Inflammatory macrophage (primary cell): Measurements from ENCODE around the gene PARD3.

Experiments
- DNase-seq, 2 donors: peaks; one replicate each; pipeline ENCODE4 v3.0.0-alpha.2; 2020 to 2022

PARD3 gene

DNA sequence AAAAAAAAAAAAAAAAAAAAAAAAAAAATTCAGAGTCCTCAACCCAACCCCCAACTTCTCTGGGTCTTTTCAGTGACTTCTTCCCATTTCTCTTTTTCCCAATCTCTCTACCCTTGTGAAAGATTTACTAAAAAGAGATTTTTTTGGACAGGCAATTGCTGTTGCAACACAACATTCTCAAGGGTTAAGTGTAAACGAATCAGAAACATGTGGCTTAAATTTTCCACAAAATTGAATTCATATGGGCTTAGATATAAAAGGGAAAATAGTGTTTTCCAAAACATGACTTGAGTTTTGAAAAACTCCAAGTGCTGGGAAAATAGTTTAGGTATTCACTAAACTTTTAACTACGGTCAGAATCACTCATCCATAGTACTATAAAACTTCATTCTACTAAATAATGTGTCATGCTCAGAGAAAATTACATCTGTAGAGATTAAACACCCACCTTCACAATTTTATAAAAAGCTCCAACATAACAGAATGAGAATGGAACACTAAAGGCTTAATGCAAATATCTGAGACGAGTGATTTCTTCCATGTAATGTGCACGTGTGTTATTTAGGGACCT is 643.1 kb downstream of the PARD3 start:
- DNase-seq = peak in 1 of 2 donors; percentile 3

DNA sequence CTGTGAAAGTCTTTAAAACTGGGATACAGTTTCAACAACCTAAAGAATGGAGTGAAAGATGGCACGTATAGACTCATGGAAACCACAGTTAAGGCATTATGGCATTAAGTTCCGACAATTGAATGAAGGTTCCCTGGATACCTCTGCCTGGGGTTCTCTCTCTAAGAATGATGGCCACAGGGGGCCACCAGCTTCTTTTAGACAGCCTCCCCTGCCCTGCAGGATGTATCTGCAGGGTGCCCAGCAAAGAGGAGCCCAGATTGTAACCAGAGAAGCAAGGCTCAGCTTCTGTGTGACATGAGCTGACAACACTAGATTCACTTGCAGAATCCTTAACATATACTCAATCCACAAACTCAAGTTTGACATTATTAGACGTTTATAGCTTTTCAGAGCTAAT is 645.4 kb downstream of the PARD3 start:
- no peak for DNase-seq

DNA sequence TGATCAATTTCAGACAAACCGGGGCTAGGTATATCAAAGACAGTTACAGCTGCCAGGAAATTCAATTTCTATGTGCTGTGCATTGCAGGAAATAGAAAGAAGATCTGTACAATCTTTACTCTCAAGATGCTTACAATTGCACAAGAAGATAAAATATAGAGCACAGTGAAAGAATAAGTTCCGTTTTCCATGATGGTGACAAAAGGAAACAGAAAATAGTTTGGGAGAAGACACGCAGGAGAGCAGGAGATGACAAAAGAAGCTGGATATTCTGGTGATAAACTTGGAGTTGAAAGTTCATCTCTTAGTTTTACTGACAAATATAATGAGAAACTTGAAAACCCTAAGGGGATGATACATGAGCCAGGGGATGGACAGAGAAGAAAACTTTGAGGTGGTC is 646.0 kb downstream of the PARD3 start:
- no peak for DNase-seq

DNA sequence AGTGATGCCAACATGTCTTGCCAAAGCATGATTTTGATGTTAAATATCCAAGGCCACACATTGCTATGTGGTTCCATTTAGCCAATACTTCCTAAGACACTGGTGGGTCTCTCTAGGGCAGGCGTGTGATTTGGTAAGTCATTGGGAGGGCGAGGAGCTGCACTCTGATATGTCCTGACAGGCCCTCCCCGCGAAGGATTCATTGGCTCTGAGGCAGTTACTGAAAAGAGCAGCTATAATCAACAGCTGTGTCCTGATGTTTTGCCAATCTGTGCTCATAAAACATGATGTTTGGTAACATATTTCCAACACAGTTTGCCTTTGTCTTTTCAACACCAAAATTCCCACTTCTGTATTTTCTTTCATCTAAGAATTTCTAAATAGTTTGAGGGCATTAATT is 646.7 kb downstream of the PARD3 start:
- DNase-seq = no peak

DNA sequence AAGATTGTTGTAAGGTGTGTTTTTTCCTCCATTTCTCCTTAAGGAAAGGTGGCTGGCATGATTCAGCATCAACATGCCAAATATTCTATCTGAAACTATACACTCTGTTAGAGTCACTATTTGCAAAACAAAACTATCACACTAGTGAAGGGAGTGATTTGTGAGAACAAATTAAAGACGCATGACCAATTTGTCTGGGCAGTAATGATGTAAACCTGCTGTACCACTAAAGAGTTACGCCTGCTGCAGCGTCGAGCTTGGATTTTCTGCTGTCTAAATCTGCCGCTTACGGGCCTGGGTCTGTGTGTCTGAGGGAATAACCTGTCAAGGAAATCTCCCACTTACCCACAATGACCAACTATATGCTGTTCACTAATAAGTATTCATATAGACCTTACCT is 648.3 kb downstream of the PARD3 start:
- DNase-seq = no peak

DNA sequence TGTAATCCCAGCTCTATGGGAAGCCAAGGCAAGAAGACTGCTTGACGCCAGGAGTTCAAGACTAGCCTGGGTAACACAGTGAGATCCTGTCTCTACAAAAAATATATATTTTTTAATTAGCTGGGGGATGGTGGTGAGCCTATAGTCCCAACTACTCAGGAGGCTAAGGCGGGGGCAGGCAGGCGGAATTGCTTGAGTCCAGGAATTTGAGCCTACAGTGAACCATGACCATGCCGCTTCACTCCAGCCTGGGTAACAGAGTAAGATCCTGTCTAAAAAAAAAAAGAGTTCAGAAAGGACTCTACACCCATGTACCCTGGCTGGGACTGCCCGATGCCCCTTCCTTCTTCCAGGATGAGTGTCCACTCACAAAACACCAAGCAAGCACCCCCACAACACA is 648.7 kb downstream of the PARD3 start:
- no peak for DNase-seq

DNA sequence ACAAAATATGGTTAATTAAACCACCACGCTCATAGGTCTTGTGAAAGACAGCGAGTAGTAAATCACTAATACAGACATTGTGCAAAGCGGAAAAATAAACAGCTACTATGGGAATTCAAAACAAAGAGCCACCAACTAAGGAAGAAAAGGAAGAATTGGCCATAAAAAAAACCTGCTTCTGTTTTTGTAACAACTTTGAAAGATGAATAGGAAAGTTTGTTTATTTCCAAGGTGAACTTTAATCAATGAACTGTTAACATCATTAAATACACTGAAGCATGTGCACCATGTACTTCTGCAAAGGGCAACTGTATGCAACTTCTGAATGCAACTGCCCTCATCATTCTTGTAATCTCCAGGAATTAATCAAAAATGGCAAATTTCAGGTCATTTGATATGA is 651.1 kb downstream of the PARD3 start:
- DNase-seq = no peak

DNA sequence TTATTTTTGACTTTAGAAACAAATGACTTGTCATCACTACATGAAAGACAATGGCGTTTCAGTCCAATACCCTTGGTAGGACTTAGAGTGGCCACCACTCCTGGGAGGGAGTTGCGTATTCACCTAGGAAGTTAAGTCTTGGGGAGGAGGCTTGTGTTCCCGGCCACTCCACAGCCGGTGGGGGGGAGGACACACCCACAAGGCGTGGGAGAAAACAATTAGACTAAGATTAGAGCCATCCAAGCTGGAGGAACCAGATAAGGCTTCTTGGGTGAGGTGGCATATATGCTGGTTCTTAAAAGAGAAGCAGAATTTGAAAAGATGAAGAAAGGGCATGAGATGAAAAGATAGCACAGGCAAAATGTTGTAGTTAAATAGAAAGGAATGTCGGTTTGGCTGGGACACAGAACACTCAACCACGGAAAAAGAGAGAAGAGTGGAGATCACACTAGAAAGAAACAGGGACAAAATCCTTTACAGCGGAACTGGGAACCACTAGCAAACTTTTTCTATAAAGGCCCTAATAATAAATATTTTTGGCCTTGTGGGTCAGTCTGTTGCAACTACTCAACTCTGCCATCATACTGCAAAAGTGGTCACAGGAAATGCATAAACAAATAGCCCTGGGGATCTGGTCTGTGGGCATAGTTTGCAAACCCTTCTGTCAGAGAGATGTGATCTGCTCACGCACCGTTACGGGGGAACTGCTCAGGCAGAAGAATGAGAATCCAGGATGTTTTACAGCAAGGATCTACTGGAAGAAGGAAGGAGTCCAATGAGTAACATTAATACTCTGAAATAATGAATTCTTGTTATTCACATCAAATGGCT is 651.8 kb downstream of the PARD3 start:
- no peak for DNase-seq

DNA sequence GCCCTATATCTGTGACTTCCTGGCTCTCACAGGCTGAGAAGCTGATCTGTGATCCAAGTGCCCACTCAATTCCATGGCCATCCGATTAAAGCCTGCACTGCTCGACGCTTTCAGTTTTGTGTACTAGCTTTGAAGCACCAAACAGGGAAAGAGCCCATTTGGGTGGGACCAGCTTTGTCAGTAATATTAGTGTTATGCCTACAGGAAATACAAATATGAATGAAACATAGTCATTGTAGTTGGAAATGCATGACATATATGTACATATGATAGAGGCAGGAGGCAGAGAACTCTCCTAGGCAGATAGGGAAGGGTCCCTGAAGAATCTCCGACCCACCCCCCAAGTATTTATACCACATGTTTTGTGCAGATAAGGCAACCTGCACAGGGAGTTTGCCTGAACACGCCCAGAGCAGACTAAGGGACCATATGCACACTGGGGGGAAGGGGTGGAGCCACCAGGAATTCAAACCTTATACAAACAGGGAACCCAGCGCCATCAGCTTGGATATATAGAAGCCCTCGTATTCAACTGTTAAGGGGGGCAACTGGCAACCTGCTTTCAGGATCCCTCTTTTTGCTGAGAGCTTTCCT is 653.2 kb downstream of the PARD3 start:
- DNase-seq = no peak

DNA sequence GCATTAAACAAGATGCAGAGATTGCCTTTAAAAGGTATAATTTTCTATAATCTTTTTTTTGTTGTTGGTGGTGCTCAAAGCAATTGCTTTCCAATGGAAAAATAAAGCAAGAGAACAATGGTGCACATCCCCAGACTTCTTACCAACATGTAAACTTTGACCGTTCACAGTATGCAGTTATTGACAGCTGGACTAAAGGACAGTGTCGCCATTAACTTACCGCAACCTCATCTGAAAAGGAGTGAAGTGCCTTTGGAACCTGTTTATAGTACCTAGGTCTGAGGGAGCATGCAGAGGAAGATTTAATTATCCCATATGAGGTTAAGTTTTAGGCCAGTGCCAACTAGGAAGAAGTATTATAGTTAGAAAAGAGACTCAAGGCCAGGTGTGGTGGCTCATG is 654.5 kb downstream of the PARD3 start:
- no peak for DNase-seq

DNA sequence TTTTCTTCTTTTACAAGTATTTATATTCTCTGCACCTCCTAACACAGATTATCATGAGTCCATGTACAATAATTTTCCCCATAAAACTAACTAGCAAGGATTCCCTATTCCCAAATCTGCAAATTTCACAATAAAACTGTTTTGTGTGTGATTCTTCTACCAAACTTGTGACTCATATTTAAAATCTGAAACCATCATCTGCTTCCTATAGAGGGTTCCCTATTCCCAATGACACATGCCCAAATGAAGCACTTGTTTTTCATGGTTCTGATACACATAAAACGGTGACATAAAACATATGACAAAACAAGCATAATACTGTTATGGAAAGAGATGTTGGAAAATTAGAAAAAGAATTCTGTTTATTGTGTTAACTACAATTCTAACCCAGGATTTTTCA is 657.6 kb downstream of the PARD3 start:
- DNase-seq = no peak

DNA sequence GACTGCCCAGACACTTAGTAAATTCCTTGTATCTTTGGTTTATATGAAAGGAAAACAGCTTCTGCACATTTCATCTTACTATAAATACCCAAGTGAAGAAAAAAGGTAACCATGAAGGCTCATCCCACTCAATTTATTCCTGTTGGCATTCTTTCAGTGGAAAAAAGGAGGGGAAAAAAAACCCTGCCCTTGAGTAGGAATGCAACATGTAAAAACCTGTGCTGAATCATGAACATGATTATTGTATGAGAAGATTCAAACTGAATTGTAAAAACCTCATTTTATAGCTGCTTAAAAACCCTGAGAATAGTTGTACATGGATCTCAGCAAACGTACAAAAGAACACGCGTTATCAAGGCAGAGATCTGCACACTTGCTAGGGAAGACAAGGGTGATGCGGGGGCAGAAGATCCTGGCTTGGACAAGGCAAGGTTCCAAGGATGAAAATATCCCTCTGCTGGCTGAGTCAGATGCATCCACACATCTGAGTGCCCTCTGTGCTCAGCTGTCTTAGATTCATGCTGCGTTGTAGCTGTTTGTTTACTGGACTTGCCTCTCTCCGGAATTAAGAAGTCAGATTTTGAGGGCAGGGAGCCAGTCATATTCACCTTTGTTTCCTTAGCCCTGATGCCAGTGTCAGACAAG is 658.2 kb downstream of the PARD3 start:
- no peak for DNase-seq

DNA sequence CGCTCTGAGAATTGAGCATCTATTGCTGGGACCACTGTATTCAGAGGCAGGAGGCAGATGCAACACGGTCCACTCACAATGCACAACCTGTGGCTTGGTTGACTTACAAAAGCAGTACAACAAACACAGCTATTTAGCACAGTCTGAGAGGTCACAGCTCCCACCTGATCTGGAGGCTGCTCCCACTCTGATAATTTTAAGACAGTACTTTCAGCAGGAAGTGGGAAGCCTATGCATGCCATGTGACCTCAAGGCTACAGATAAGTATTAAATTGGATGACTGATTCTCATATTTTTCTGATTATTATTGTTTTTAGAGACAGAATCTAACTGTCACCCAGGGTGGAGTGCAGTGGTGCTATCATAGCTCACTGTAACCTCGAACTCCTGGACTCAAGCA is 659.3 kb downstream of the PARD3 start:
- no peak for DNase-seq

DNA sequence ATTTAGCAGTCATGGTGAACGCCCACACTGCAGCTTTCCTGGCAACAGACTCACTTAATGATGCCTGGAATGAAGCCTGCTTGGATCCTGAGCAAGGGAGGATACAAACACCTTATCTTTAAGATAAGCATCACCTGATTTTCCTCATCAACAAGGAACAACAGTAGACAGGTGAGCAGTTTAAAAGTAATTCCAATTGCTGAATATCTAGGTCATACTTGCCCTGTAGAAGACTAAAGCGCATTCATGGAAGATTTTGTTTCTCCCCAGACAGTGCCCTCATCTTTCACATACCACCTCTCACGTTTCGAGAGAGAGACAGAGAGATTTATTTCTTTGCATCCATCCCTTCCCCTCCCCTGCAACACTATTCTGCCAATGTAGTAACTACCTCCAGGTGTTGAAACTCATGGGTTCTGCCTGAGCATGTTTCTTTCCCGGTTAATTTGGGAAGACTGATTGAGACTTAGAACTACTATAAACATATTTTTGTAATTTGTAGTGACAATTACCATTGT is 660.7 kb downstream of the PARD3 start:
- DNase-seq = no peak

DNA sequence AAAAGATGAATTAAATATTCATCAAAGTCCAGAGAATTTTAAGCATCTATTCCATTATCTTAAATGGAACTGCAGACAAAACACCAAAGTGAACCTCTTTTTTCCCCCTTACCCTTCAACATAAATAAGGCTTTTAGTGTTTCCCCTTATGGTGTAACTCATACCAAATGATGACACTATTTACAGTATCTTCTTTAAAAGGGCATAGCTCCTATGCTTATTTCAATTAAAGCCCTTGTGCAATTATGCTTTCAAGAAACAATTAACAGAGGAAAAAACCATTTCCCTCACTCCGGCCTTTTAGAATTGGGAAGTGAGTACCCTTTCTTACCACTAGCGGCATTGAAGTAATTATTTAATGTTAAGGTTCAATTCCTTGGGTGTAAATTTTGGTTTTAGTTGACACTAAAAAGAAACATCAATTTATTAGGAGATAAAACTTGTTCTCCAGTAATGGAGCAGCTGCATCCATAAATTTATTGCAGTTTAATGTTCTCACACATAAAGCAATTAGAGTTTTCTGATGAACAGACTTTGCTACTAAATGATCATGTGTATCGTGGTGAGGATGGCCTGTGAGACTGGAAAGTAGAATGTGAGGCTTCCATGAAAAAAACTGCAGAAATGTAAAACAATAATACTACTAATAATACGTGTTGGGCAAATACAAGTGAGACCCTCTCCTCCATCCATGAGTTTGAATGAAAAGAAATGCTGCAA is 661.3 kb downstream of the PARD3 start:
- no peak for DNase-seq

DNA sequence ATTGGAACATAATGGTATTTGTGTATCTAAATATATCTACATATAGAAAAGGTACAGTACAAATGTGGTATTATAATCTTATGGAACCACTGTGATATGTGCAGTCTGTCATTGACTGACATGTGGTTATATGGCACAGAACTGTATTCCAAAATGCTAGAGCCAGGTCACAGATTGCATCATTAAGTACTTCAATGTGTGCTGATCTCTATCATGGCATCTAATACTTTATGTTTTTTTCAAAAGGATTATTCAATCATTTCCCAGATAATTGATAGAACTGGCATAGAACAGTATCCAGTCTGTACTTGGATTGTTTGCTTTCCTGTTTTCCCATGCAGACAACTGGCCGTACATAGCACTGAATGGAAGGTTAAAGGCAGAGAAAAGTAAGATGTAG is 662.7 kb downstream of the PARD3 start:
- no peak for DNase-seq

DNA sequence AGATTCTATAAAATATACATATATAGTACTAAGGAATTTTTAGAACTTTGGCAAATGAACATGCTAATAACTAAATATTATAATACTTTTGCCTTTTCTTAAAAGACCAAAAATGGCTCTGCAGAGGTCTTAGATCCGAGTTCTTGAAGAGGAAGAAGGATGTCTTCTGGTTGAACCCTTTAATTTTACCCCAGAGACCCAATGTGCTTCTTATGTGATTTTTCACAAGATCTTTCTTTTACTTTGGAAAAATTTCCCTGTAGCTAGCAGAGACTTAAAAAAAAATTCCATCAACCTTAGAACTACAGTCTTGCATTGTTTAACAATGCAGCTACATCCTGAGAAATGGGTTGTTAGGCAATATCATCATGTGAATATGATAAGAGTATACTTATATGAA is 663.2 kb downstream of the PARD3 start:
- no peak for DNase-seq

DNA sequence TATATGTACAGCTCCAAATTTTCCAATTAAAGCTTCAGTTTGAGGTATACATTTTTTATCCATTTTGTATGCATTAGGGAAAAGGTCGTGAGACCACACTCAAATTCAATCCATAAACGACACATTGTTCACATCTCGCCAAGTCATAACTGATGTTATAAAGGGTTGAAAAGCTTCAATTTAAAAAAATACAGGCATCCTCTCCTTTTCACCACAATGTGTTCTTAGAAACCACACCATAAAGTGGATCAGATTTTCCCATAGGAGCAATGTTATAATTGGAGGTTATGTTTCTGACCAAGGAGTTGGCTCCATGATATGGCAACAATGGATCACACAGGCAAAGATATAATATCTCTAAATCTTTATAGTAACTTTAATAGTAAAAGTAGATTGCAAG is 663.6 kb downstream of the PARD3 start:
- DNase-seq = no peak

DNA sequence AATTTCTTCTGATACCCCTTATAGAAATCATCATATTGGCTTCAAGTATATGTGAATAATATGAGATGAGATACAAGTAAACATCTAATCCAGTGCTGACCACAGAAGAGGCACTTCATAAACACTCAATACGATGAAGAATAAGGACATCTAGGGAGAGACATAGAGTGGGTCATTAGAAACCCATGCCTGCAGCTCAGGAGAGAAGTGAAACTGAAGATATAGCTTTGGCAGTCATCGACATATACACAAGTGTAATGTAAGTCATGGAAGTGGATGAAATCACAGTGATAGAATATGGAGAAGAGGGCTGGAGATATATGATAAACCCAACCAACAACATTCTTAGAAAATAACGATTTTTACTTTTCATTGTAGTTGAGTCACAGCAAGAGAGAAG is 665.0 kb downstream of the PARD3 start:
- DNase-seq = no peak

DNA sequence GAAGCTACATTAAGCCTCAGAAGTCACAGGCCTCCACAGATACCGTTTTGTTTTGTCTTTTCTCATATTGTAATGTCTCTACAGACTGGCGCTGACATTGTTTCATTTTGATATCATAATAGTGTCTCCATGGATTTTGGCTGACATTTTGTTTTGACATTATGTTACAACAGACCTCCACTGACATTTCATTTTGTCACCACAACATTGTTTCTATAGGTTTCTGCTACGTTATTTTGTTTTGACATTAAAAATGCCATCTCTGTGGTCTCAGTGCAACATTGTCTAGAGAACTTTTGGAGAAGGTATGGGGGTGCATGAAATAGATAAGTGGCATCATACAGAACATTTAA is 666.8 kb downstream of the PARD3 start:
- no peak for DNase-seq

DNA sequence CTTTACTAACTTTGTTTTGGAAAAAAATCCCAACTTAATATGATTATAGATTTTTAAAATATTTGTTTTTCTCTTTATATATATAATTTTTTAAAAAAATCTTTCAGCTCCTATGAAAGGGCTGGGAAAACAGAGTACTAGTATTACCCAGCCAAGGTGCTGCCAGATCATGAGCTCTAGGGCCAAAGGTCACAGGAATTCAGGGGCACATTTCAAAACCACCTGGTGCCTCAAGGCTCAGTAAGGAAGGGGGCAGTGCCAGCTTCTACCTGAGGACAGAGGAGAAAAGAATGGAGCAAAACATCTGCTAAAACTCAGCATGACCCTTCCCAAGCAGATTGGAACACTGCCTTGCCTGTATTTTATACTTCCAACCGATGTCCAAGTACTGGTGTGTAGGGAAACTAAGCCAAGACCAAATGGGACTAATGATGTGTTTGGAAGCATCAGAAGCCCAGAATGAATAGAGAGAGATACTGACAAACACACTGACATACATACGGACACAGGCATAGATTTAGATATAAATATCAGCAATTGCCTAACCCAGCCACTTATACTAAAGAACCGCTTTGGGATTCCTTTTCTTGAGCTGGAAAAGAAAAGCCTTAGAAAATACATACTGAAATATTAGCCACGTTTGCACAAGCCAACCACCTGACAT is 667.3 kb downstream of the PARD3 start:
- no peak for DNase-seq

DNA sequence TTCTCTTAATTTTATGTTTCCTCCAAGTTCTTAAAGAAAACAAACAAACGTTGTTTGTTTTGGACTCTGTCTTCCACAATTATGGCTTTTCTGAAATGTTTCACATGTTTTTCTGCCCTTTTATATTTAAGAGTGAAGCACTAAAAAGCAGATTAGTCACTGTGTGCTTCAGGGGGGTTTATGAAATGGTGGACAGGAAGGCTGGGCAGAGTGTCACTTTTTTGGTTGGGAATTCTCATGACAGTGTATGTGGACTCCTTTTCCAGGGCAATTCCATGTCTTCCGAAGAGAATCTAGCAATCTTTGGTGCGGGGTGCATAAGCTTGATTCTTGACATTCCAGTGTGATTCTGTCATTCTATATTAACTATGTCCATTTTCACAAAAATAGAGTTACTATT is 669.4 kb downstream of the PARD3 start:
- DNase-seq = no peak
